Measurements from ENCODE around the gene DNAJC11.

DNAJC11 gene

DNA sequence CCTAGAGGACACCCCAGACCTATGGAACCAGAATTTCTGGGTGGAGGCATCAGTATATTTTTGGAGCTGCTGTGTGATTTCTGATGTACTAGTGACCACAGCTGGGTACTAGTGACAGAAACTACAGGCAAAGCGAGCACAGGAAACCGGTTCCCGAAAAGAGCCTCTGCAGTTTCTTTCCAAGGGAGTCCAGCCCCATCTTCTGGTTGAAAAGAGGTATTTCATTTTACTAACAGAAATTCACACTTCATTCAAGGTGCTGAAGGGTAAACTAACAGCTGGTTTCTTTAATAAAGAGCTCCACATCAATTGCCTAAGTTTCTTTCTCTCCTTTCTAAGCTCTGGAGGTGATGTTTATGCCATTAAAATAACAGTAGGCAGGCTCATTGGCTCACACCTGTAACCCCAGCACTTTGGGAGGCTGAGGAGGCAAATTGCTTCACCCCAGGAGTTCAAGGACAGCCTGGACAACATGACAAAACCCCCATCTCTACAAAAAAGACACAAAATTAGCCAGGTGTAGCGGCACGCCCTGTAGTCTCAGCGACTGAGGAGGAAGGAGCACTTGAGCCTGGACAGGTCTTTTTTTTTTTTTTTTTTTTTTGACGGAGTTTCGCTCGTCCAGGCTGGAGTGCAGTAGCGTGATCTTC, 55.0 kb downstream of the DNAJC11 start:
- TF ChIP-seq GATA2 (IDR thresholded peaks at IDR 0.05; ENCODE audit: low read depth, low read length) (no peak), GATA3 (IDR thresholded peaks at IDR 0.05; ENCODE audit: low read depth, low read length) (no peak)

DNA sequence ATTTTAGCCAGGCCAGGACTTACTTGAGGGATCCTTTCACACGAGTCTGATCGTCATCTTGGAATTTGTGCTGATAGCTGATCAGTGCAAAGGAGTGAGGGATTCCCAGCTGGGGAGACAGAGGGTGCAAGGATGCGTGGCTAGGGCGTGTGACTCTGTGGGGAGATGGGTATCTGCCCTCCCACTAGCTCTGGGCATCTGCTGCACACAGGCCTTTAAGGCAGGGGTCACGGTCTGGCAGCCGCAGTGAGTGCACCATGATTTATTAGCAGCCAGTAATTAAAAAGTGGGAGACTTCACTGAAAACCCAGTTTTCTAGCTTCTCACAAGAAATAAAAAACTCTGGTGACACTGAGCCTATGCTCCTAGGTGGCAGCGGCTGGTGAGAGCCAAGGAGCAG, 56.6 kb downstream of the DNAJC11 start:
- TF ChIP-seq GATA2 (IDR thresholded peaks at IDR 0.05; ENCODE audit: low read depth, low read length): no peak
- TF ChIP-seq GATA3 (IDR thresholded peaks at IDR 0.05; ENCODE audit: low read depth, low read length): no peak

GRCh38 chr1:6638226-6638625, 63.4 kb downstream of the DNAJC11 start:
- TF ChIP-seq GATA2 (IDR thresholded peaks at IDR 0.05; ENCODE audit: low read depth, low read length) (no peak), GATA3 (IDR thresholded peaks at IDR 0.05; ENCODE audit: low read depth, low read length) (no peak)

- no peak for TF ChIP-seq GATA2 (IDR thresholded peaks at IDR 0.05; ENCODE audit: low read depth, low read length)
- TF ChIP-seq GATA3 (IDR thresholded peaks at IDR 0.05; ENCODE audit: low read depth, low read length): no peak
Observed at GRCh38 chr1:6637770-6638169, 63.8 kb downstream of the DNAJC11 start.

DNA sequence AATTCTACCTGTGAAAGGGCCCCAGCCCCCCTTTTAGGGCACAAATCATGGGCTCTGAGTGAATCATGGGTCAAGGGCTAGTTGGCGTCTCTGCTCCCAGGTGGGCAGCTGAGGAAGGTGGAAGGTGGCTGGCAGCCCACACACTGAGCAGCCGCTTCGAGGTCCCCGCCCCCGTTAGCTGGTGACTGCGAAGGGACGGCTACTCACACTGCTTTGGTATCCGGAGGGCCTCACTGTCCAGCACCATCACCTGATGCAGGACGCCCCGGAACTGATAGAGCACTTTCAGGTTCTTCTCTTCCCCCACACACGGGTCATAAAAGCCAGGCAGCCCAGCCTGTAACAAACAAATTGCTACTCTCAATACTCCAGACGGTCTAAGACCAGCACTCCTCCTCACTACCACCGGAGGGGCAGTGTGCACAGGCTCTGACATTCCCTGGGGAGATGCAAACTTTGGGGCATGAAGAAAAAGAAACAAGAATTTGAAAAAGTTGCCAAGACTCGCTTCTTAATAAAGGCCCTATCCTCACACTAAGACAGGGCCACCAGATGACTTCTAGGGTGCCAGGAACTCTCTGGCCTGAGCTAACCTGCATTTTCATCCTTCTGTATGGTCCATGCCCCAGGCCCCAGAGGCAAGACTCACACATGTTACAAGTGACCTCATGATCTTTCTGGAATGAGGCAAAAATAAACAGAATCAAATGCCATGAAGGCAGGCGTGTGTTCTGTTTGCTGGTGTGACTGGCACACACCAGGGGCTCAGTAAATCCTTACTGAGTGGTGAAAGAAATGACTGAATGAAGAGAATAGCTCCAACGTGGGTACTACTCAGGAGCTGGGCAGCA, 65.5 kb downstream of the DNAJC11 start:
- no peak for TF ChIP-seq GATA3 (IDR thresholded peaks at IDR 0.05; ENCODE audit: low read depth, low read length)
- no peak for TF ChIP-seq GATA2 (IDR thresholded peaks at IDR 0.05; ENCODE audit: low read depth, low read length)

- TF ChIP-seq GATA3 (IDR thresholded peaks at IDR 0.05; ENCODE audit: low read depth, low read length) (no peak), GATA2 (IDR thresholded peaks at IDR 0.05; ENCODE audit: low read depth, low read length) (no peak)
Observed at GRCh38 chr1:6635161-6635909, 66.3 kb downstream of the DNAJC11 start.

DNA sequence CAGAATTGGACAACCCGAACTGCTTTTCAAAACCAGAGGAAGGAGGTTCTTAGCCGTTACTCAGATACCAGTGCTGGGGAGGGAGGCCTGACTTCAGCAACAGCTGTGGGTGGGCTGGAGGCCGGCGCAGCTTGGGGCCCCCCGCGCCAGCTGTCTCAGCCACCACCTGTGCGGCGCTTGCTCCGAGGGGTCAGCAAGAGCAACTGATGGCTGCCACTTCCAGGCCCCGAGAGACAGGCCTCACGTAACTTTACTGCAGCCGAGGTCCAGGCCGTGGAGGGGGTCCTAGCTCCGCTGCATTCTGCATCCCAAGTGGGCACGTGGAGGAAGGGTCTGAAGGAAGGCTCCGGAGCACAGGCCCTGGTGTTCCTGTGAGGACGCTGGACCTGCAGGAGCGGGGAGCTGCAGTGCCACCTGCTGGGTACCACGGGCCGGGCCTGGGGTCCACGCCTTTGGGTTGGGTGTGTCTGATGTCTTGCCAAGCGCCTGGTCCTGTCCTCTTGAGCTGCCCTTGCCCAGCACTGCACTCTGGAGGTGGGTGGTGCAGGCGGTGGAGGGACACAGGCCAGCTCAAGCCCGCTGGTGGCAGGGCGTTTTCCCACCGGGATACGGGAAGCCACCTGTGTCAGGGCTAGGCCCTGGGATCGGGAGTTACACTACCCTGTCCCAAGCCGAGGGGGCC, 67.1 kb downstream of the DNAJC11 start:
- TF ChIP-seq GATA3 (IDR thresholded peaks at IDR 0.05; ENCODE audit: low read depth, low read length): no peak
- no peak for TF ChIP-seq GATA2 (IDR thresholded peaks at IDR 0.05; ENCODE audit: low read depth, low read length)

DNA sequence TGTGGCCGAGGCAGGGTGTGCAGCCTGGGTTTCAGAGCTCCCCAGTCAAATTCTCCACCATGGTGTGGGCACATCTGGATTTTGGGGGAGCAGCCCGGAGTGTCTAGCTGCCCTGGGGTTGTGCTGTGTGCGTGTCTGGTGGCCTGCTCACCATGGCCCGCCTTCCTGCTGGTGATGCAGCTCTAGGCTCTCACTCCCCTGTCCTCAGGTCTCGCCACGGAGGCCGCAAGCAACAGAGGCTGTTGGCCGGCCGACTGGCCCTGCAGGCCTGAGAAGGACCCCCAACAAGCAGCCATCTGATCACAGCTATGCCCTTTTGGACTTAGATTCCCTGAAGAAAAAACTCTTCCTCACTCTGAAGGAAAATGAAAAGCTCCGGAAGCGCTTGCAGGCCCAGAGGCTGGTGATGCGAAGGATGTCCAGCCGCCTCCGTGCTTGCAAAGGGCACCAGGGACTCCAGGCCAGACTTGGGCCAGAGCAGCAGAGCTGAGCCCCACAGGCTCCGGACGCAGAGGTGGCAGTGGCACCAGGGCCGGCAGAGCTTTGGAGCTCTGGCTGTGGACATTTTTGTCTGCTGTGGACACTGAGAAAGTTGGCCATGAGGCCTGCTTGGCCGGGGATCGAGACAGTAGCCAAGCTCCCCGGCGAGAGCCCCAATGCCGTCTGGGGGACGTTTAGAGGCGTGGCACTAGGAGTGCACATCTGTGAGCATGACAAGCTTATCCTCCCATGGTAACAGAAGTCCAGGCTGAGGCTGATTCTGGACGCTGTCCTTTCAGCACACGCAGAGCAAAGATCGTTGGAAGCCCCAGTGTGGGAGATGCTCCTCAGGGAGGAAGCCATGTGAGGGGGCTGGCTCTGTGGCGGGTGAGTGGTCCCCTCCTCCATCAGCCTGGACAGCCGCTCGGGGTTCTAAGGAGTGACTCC, 68.8 kb downstream of the DNAJC11 start:
- no peak for TF ChIP-seq GATA2 (IDR thresholded peaks at IDR 0.05; ENCODE audit: low read depth, low read length)
- TF ChIP-seq GATA3 (IDR thresholded peaks at IDR 0.05; ENCODE audit: low read depth, low read length): no peak

DNA sequence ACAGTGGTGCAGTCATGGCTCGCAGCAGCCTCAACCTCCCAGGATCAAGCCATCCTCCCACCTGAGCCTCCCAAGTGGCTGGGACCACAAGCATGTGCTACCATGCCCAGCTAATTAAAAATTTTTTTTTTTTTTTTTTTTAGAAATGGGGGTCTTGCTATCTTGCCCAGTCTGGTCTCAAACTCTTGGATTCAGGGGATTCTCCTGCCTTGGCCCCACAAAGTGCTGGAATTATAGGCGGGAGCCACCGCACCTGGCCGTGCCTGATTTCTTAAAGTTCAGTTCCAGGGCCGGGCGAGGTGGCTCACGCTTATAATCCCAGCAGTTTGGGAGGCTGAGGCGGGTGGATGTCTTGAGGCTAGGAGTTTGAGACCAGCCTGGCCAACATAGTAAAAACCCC, 70.6 kb downstream of the DNAJC11 start:
- TF ChIP-seq GATA3 (IDR thresholded peaks at IDR 0.05; ENCODE audit: low read depth, low read length): no peak
- no peak for TF ChIP-seq GATA2 (IDR thresholded peaks at IDR 0.05; ENCODE audit: low read depth, low read length)

DNA sequence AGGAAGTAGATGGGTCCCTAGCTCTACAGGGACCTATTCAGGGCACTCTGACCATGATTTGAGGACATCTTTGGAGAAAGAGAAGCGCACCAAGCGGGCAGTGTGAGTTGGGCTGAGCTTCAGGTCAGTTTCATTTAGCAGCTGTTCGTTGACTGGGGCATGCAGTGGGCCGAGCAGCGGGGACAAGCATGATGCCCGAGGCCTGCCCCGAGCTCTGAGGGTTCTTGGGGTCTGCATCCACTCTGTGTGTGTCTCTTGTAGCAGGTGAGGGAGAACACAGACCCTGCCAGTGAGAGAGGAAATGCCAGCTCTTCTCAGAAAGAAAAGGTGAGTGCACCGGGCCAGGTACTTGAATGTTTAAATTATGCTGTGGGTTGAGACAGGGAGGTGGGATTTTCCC, 71.6 kb downstream of the DNAJC11 start:
- TF ChIP-seq GATA2 (IDR thresholded peaks at IDR 0.05; ENCODE audit: low read depth, low read length): no peak
- no peak for TF ChIP-seq GATA3 (IDR thresholded peaks at IDR 0.05; ENCODE audit: low read depth, low read length)

DNA sequence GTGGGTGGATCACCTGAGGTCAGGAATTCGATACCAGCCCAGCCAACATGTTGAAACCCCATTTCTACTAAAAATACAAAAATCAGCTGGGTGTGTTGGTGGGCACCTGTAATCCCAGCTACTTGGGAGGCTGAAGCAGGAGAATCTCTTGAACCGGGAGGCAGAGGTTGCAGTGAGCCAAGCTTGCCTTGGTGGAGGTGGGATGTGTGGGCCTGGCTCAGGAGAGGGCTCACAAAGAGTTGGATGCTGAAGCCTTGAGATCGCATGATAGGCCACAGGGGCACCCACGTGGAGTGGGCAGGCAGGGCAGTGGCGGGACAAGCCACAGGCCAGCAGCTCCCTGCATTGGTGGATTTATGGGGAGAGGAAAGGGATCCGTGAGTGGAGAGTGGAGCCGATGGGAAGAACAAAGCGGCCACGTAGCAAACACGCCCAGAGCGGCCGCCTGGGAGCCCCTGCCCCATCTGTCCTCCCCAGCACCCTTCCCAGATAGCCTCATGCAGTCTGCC, 72.6 kb downstream of the DNAJC11 start:
- TF ChIP-seq GATA3 (IDR thresholded peaks at IDR 0.05; ENCODE audit: low read depth, low read length) (no peak), GATA2 (IDR thresholded peaks at IDR 0.05; ENCODE audit: low read depth, low read length) (no peak)

GRCh38 chr1:6627841-6628545, 73.6 kb downstream of the DNAJC11 start:
- TF ChIP-seq GATA3 (IDR thresholded peaks at IDR 0.05; ENCODE audit: low read depth, low read length) (no peak), GATA2 (IDR thresholded peaks at IDR 0.05; ENCODE audit: low read depth, low read length) (no peak)

Data from SH-SY5Y (cell line).